ENCODE results near the gene CNTNAP4. TPM values are rescaled to one million over a fixed set of nuclear protein-coding genes. Genes with fewer than 3 reads are reported as not detected.

Gene CNTNAP4
- total and polyA plus RNA-seq, 2 of the 8 experiments (the other 6 are each of a cell fraction or from before 2014, with no cell fraction given) = not detected

- no peak for TF ChIP-seq MAFK (IDR thresholded peaks at IDR 0.05; ENCODE audit: low read depth, low read length)
- no peak for TF ChIP-seq GABPA (IDR thresholded peaks at IDR 0.05; ENCODE audit: borderline replicate concordance, insufficient read depth, low read length)
- TF ChIP-seq TAF7 (optimal IDR thresholded peaks at IDR 0.05; ENCODE audit: borderline replicate concordance, low read depth, low read length) = no peak
- TF ChIP-seq, protein P1, sequence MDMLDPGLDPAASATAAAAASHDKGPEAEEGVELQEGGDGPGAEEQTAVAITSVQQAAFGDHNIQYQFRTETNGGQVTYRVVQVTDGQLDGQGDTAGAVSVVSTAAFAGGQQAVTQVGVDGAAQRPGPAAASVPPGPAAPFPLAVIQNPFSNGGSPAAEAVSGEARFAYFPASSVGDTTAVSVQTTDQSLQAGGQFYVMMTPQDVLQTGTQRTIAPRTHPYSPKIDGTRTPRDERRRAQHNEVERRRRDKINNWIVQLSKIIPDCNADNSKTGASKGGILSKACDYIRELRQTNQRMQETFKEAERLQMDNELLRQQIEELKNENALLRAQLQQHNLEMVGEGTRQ (IDR thresholded peaks at IDR 0.05; ENCODE audit: low read length) = no peak
- no peak for TF ChIP-seq SAP30 (IDR thresholded peaks at IDR 0.05; ENCODE audit: insufficient read depth, insufficient replicate concordance, low read length)
- no peak for TF ChIP-seq CREB1 (IDR thresholded peaks at IDR 0.05)
- TF ChIP-seq, protein P2, sequence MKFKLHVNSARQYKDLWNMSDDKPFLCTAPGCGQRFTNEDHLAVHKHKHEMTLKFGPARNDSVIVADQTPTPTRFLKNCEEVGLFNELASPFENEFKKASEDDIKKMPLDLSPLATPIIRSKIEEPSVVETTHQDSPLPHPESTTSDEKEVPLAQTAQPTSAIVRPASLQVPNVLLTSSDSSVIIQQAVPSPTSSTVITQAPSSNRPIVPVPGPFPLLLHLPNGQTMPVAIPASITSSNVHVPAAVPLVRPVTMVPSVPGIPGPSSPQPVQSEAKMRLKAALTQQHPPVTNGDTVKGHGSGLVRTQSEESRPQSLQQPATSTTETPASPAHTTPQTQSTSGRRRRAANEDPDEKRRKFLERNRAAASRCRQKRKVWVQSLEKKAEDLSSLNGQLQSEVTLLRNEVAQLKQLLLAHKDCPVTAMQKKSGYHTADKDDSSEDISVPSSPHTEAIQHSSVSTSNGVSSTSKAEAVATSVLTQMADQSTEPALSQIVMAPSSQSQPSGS (IDR thresholded peaks at IDR 0.05; ENCODE audit: low read length) = no peak
- no peak for TF ChIP-seq BRCA1 (IDR thresholded peaks at IDR 0.05; ENCODE audit: low read depth, low read length)
Observed at GRCh38 chr16:76276745-76277438, at the start of gene CNTNAP4 (continued).
